ENCODE measurements around the gene ZNF787.

ZNF787 gene

DNA sequence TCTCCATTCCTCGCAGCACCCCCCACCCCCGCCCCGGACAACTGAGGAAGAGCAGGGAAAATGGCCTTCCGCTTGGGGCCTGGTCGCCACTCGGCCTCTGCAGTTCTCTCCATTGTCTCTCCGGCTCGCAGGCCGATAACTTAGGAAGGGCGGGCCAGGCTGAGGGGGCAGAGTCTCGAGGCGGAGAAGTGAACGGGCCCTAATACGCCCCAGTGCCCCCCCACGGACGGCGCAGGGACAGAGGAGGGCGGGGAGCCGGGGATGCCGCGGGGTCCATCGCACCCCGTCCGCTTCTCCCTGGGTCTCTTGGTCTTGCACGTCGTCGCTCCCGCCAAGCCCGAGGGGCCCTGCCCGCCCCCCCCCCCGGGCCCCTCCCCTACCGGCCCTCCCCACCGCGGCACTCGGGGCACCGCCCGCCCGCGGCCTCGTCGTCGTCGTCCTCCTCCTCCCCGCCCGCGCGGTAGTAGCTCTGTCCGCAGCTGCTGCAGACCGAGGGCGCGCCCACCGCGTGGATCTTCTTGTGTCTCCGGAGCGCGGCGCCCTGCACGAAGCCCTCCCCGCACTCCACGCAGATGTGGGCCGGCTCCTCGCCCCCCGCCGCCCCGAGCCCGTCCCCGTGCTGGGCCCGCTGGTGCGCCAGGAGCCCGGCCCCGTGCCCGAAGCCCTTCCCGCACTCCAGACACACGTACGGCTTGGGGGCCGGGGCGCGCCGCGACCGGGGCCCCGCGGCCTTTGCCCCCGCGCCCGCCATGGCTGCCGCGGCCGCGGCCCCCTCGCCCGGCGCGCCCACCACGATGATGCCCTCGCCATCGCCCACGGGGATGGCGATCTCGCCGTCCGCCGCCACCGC, 33.2 kb downstream of the ZNF787 start:
- DNase-seq (ENCODE audit: low read depth): no peak

DNA sequence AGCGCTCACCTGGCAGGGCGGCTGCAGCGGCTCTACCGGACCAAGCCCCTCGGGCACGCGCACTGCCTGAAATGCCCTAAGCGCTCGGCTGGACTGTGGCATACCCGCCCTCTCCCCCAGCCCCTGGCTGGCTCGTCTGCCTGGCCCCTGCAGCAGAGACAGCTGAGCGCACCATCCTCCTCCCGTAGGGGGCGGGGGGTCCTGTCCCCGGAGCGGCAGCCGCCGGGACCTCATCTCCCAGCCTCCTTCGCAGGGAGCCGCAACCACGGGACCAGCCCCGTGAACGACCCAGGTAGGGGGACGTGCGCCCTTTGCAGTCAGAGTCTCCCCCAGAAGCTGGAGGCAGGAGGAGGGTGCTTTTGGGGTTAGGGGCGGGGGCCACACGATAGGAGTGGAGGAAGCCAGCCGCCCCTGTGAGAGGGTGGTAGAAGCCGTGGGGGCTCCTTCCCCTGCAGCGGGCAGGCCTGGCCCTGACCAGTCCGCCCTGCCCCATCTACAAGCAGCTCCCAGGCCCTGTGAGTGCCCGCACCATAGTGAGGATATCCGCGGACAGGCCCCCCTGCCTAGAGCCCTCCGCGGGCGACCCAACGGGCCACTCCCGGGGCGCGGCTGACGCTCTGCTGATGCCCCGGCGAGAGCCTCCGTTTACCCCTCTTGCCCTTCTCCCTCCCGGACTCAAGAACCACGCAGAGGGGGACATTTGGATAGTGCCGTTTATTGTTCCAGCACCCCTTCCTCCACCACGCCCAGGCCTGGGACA, 34.2 kb downstream of the ZNF787 start:
- DNase-seq (ENCODE audit: low read depth): no peak

DNA sequence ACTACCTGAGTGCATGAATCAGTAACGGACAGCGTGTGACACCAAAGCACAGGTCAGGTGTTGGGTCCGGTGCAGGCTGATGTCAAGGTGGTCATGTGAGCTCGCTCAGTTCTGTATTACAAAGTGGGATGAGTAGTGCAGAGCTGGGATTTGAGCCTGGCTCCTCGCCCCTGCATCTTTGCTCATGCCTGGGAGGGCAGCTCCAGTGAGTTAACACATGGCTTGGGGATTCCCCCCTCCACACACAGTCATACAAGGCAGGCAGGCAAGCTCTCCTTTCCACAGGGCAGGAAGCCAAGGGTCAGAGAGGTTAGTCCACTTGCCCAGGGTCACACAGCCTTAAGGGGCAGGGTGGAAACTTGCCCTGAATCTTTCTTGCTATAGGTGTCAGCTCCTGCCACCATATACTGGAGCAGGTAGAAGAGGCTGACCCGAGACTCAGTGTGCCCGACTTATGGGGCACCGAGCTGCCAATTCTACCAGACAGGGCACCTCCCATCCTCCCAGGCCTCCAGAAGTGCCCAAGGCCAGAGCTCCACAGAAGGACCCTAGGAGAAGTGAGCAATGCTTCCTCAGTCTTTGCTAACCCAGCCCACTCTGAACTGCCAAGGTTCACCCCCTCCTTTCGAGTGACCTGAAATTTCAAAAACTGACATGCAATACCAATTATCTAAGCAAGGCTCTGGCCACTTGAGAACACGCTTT, 35.4 kb downstream of the ZNF787 start:
- no peak for DNase-seq (ENCODE audit: low read depth)

DNA sequence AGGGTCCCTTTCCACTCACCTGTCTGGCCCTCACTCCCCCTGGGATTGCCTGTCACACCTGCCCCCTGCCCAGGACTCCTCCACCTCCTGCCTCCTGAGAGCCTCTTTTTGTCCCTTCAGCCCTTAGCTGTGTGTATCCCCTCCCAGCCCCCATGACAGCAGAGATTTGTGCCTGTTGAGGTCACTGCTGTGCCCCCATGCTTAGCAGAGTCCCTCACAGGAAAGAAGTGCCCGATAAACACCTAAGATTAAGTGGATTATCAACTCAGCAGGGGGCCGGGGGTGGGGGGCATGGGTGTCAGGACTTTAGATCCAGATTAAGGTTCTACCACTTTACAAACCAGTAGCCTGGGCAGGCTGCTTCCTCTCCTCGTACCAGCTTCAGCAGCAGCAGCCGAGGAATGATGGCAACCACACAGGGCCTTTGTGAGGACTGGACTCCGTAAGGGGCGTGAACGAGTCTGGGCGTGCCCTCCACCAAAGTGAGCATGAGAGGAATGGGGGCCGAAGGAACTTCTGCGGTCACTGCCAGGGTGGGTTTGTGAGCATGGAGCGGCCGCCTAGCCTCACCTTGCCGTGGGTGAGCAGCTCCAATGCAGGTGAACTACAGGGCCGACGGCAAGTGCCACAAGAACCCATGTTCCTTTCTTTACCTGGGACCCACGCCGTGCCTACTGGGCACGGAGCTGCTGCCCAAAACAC, 36.1 kb downstream of the ZNF787 start:
- no peak for DNase-seq (ENCODE audit: low read depth)

DNA sequence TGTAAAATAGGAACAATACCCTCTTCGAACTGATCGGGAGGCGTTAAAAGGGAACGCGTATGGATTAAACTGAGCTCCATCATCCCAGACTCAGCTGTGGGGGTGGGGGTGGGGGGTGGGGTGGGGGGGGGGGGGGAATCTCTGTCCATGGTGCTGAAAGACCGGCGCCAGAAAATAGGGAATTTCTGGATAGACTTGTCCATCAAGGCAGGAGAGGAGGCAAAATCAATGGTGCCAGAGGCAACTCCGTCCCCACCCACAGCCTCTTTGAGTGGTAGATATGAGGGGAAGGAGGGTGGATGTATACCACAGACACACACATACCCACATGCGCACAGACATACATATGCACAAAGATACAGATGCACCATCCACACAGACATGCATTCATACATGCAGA, 37.4 kb downstream of the ZNF787 start:
- no peak for DNase-seq (ENCODE audit: low read depth)

DNA sequence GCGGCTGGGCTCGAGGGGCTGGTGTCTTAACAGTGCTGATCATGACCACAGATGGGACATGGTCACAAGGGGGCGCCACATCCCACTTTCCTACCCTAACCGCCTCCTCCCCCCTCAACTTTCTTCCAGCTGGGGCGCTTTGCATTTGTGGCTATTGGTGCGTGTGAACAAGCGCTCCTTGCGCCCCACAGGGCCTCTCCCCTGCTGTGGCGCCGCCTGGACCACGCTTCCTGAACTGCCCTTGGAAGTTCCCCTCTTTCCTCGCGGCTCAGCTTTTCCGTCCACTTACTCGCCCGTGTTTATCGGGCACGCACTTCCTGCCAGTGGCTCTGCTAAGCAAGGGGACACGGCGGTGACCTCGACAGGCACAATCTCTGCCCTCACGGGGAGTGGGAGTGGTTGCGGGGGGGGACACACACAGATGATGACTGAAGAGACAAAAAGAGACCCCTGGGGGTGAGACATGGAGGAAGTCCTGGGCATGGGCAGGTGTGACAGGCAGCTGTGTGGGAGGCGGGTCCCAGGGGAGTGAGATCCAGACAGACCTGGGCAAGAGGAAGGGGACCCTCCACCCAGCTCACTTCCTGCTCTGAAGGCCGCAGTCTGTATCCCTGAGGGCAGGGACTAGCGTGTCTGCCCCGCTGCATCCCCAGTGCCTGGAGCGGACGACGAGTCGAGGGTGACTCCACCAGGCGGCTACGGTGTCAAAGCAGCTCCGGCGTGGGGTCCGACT, 40.3 kb downstream of the ZNF787 start:
- peak; percentile 54 for DNase-seq (ENCODE audit: low read depth)

DNA sequence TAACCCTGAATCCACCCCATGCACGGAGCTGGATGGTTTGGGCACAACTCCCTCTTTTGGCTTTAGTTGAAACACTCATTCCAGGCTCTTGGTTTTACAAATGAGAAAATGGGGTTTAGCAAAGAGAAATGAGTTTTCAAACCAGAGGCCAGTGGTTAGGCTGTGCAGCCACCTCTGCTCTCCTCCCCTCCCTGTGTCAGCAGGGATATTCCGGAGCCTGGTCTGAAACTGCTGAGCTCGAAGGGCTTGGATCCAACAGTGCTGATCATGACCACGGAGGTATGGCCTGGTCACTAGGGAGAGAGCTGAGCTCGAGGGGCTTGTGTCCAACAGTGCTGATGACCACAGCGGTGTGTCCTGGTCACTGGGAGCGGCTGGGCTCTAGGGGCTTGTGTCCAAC, 41.5 kb downstream of the ZNF787 start:
- DNase-seq (ENCODE audit: low read depth): no peak

DNA sequence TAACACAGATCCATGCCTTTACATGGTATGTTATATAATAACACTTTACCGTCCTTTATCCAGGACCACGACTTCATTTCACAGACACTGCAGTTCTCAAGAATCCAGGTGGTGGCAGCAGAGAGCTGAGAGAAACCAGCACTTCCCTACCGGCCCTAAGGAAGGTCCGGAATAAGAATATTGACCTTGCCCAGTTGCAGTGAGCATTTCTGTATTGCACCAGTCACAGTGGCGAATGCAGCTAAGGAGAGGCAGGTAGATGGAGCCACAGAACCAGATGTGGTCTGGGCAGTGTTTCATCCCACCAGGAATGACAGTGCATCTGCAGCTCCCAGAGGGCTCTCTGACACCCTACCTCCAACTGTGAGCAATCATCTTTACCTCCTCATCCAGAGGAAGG, 44.6 kb downstream of the ZNF787 start:
- DNase-seq (ENCODE audit: low read depth): peak; percentile 31

DNA sequence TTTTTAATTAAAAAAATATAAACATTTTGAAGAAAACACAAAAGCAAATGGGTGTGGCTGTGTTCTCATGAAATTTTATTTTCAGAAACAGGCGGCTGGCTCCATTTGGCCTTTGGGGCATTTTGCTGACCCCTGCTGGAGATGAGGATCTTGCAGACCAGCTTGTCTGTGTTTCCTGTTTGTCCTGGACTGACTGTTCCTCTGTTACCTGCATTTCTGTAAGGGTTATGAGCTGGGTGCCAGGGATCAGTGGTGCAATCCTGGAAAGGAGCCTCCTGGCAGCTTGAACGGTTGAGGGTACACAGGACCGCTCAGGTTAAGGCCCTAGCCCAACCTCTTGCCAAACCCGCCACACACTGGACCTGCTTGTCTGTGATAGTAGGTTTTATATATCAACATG, 49.9 kb downstream of the ZNF787 start:
- no peak for DNase-seq (ENCODE audit: low read depth)

DNA sequence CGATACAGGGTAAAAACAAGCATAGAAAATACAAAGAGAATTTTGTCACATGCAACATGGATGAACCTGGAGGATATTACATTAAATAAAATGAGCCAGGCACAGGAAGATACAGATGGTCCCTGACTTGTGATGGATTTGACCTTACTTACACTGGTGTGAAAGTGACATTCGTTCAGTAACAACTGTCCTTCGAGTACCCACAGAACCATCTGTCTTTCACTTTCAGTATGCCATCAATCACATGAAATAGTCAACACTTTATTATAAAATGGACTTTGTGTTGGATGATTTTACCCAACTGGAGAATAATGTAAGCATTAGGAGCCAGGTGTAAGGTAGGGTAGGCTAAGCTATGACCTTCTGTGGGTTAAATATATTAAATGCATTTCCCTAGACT, 51.5 kb downstream of the ZNF787 start:
- no peak for DNase-seq (ENCODE audit: low read depth)

DNA sequence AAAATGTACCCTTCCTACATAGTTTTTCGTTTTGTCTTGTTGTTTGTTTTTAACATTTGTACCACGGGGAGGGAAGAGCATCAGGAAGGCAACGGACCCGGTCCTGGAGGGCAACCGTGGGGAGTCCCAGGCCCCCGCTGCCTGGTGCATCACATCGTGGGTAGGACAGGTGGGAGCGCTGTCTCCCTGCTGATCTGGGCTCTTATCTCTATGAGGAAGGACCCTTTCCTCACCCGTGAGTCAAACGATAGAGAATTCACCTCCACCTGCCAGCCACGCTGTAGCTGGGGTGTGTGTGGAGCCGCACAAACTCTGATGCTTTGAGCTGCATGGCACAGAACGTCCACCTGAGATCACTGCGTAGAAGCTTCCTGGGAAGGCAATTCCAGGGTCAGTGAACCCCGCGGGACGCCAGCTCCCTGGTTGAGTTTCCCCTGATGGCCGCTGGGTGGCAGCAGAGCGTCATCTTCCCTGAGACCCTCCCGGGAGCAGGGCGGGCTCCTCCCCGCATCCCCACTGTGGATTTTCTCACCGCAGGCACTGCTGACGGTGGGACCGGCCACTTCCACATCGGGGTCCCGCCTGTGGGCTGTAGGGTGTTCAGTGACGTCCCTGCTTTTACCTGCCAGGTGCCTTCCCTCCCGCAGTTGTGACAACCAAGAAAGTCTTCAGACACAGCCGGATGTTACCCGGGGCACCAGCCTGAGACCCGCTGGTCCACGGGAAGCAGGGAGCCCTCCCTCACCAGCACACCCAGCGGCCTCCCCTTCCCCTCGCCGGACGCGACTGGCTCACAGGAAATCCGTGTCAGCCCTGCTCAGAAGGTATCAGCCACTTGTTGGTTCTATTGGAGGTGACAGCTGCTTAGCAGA, 54.7 kb downstream of the ZNF787 start:
- DNase-seq (ENCODE audit: low read depth): peak; percentile 38

DNA sequence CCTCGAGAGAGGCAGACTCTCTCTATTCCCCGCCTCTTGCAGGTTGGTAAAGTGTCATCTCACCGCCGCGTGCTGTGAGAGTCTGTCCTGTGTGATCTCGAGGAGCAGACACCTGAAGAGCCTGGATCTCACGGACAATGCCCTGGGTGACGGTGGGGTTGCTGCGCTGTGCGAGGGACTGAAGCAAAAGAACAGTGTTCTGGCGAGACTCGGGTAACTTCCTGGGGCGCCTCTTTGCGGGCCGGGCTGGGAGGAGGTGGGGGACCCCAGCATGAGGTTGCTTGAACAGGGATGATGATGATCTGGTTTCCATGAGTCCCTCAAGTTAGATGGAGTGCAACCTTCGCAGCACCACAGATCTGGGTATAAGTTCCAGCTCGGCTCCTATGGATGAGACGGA, 67.5 kb downstream of the ZNF787 start:
- DNase-seq (ENCODE audit: low read depth): no peak

All from stimulated activated CD8-positive, alpha-beta memory T cell treated with anti-CD3 and anti-CD28 coated beads, Interleukin-4, amount 100 ng/mL, for 24 hours (primary cell).